K562 treated with DMSO at 1 percent for 12 hours (cell line): ENCODE data around the gene ATG4A. TPM values are rescaled to one million over a fixed set of nuclear protein-coding genes. Genes with fewer than 3 reads are reported as not detected.

Experiments used
- total RNA-seq: library from RNA; unstranded; fragments of 300-600 nt; gene quantifications from 2 replicates; pipeline ENCODE4 v1.2.3, GENCODE V29; 2022; ENCODE audit not compliant: insufficient read depth

Gene ATG4A
- total RNA-seq = 13.4 and 17.3 TPM in 2 replicates

GRCh38 chrX:108091264-108091877, at the start of gene ATG4A, which contains the start of gene PSMD10:
TSS of gene ATG4A (plus strand) at chrX:108091778. CDS start at chrX:108091827, 49 bp downstream.
TSS of gene PSMD10 (minus strand) at chrX:108091542. CDS start at chrX:108091520, 22 bp downstream.

GRCh38 chrX:108044554-108045256, 46.9 kb upstream of the ATG4A start, which contains the start of gene VSIG1:
TSS of gene VSIG1 (plus strand) at chrX:108045065. CDS start at chrX:108045131, 66 bp downstream.

Other genes starting within 250 kb of the ATG4A start
- gene TEX13B, start 109.4 kb upstream of the ATG4A start, total RNA-seq = not detected in 2 replicates
- gene VSIG1, start 46.7 kb upstream of the ATG4A start, total RNA-seq = not detected in 2 replicates
- 75.2 and 80.2 TPM in 2 replicates for gene PSMD10, start 236 bp upstream of the ATG4A start, total RNA-seq